Measurements from ENCODE around the gene FAIM2. TPM values are rescaled to one million over a fixed set of nuclear protein-coding genes. Genes with fewer than 3 reads are reported as not detected.
"Not testable (repeated sequence)": the region's sequence is repeated elsewhere in the genome, so short reads cannot be mapped to it uniquely, and the experiment has no call there.

FAIM2 gene
- total and polyA plus RNA-seq, 2 experiments from 2014 or later: 0.61 to 2.0 TPM

DNA sequence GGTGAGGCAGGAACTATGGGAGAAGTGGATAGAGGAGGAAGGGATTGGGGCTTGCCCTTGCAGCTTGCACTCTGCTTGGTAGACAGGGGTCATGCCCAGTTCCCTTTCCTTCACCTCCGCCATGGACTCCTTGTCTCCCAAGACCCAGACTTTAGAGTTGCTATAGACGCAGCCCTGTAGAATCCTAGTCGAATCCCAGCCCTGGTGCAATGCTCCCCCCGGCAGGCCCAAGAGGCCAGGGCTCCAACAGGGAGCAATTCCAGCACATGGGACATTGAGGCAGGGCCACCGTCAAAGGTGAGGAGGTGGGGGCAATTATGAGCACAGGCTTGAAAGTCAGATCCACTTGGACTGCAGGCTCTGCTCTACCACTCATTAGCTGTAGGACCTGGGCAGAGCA, 31.3 kb downstream of the FAIM2 start (continued):
- TF ChIP-seq STAT1 (IDR thresholded peaks at IDR 0.05; ENCODE audit: unreplicated experiment): no peak
- TF ChIP-seq, protein P1, sequence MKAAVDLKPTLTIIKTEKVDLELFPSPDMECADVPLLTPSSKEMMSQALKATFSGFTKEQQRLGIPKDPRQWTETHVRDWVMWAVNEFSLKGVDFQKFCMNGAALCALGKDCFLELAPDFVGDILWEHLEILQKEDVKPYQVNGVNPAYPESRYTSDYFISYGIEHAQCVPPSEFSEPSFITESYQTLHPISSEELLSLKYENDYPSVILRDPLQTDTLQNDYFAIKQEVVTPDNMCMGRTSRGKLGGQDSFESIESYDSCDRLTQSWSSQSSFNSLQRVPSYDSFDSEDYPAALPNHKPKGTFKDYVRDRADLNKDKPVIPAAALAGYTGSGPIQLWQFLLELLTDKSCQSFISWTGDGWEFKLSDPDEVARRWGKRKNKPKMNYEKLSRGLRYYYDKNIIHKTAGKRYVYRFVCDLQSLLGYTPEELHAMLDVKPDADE (IDR thresholded peaks at IDR 0.05): no peak
- TF ChIP-seq, protein P2, sequence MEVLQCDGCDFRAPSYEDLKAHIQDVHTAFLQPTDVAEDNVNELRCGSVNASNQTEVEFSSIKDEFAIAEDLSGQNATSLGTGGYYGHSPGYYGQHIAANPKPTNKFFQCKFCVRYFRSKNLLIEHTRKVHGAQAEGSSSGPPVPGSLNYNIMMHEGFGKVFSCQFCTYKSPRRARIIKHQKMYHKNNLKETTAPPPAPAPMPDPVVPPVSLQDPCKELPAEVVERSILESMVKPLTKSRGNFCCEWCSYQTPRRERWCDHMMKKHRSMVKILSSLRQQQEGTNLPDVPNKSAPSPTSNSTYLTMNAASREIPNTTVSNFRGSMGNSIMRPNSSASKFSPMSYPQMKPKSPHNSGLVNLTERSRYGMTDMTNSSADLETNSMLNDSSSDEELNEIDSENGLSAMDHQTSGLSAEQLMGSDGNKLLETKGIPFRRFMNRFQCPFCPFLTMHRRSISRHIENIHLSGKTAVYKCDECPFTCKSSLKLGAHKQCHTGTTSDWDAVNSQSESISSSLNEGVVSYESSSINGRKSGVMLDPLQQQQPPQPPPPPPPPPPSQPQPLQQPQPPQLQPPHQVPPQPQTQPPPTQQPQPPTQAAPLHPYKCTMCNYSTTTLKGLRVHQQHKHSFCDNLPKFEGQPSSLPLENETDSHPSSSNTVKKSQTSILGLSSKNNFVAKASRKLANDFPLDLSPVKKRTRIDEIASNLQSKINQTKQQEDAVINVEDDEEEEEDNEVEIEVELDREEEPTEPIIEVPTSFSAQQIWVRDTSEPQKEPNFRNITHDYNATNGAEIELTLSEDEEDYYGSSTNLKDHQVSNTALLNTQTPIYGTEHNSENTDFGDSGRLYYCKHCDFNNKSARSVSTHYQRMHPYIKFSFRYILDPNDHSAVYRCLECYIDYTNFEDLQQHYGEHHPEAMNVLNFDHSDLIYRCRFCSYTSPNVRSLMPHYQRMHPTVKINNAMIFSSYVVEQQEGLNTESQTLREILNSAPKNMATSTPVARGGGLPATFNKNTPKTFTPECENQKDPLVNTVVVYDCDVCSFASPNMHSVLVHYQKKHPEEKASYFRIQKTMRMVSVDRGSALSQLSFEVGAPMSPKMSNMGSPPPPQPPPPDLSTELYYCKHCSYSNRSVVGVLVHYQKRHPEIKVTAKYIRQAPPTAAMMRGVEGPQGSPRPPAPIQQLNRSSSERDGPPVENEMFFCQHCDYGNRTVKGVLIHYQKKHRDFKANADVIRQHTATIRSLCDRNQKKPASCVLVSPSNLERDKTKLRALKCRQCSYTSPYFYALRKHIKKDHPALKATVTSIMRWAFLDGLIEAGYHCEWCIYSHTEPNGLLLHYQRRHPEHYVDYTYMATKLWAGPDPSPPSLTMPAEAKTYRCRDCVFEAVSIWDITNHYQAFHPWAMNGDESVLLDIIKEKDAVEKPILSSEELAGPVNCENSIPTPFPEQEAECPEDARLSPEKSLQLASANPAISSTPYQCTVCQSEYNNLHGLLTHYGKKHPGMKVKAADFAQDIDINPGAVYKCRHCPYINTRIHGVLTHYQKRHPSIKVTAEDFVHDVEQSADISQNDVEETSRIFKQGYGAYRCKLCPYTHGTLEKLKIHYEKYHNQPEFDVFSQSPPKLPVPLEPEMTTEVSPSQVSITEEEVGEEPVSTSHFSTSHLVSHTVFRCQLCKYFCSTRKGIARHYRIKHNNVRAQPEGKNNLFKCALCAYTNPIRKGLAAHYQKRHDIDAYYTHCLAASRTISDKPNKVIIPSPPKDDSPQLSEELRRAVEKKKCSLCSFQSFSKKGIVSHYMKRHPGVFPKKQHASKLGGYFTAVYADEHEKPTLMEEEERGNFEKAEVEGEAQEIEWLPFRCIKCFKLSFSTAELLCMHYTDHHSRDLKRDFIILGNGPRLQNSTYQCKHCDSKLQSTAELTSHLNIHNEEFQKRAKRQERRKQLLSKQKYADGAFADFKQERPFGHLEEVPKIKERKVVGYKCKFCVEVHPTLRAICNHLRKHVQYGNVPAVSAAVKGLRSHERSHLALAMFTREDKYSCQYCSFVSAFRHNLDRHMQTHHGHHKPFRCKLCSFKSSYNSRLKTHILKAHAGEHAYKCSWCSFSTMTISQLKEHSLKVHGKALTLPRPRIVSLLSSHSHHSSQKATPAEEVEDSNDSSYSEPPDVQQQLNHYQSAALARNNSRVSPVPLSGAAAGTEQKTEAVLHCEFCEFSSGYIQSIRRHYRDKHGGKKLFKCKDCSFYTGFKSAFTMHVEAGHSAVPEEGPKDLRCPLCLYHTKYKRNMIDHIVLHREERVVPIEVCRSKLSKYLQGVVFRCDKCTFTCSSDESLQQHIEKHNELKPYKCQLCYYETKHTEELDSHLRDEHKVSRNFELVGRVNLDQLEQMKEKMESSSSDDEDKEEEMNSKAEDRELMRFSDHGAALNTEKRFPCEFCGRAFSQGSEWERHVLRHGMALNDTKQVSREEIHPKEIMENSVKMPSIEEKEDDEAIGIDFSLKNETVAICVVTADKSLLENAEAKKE (CRISPR knock-in tag; IDR thresholded peaks at IDR 0.05): no peak
- TF ChIP-seq NANOG (IDR thresholded peaks at IDR 0.05; ENCODE audit: borderline replicate concordance): no peak
- TF ChIP-seq EZH2phosphoT487 (IDR thresholded peaks at IDR 0.05; ENCODE audit: unreplicated experiment): no peak
- TF ChIP-seq JUNB (IDR thresholded peaks at IDR 0.05; ENCODE audit: unreplicated experiment): no peak

DNA sequence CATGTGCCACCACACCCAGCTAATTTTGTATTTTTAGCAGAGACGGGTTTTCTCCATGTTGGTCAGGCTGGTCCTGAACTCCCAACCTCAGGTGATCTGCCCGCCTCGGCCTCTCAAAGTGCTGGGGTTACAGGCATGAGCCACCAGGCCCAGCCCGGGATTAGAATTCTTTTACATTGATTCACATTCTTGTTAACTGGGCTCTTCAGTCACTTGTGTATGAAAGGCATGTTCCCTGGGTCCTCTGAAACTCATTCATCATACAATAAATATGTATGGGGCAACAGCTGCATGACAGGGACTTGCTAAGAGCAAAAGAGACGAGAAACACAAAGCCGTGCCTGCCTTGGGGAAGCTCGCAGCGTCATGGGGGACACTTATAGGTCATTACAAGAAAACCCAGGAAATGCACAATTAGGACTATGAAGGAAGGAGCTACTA, 31.9 kb downstream of the FAIM2 start:
- not testable (repeated sequence) for H3K36me3 Mint-ChIP-seq (ENCODE audit: low read depth); H3K9me3 Mint-ChIP-seq; DNase-seq (ENCODE audit: low spot score); H3K4me2 ChIP-seq; H3K27ac Mint-ChIP-seq; H2AFZ ChIP-seq; H3K36me3 ChIP-seq (ENCODE audit: insufficient read depth); H3K27me3 ChIP-seq (ENCODE audit: insufficient read depth); H3K4me3 Mint-ChIP-seq; H3K4me1 ChIP-seq (ENCODE audit: insufficient read depth); H3K4me3 ChIP-seq; H3K27ac ChIP-seq (ENCODE audit: low read depth); H3K4me1 Mint-ChIP-seq; H3F3A ChIP-seq (replicated peaks; ENCODE audit: low read depth); H4K20me1 ChIP-seq (replicated peaks; ENCODE audit: insufficient read depth); H3K9me2 ChIP-seq (ENCODE audit: insufficient read depth); ATAC-seq; H3K79me2 ChIP-seq (replicated peaks; ENCODE audit: insufficient read depth)
- H3K27me3 Mint-ChIP-seq (ENCODE audit: insufficient read depth, low read depth, poor library complexity): peaks cover 16% of the 10 kb centered on the region

Measured in GM23338 (cell line).